Stimulated activated CD8-positive, alpha-beta memory T cell treated with anti-CD3 and anti-CD28 coated beads, Interleukin-12 subunit alpha, Interleukin-12 subunit beta, amount 100 ng/mL, for 24 hours (primary cell): ENCODE results near the gene CFAP77.

Experiments used
- DNase-seq: peaks from one replicate; pipeline ENCODE4 v3.0.0-alpha.2; 2020; ENCODE audit errors: extremely low read depth

The CFAP77 gene

GRCh38 chr9:132582276-132582785 lies 172.3 kb downstream of the CFAP77 start, which contains the start of gene BARHL1:
Gene BARHL1 (plus strand): TSS chr9:132582606. CDS start chr9:132582798, 192 bp downstream.
- no peak for DNase-seq

- no peak for DNase-seq
These were observed 173.0 kb downstream of the CFAP77 start for GRCh38 chr9:132582786-132583583.

GRCh38 chr9:132583584-132584304 lies 173.7 kb downstream of the CFAP77 start:
- no peak for DNase-seq

GRCh38 chr9:132584601-132585560 lies 174.9 kb downstream of the CFAP77 start:
- DNase-seq = no peak

- DNase-seq = no peak
These were observed 176.2 kb downstream of the CFAP77 start for GRCh38 chr9:132585954-132586829.

- no peak for DNase-seq
These were observed 177.0 kb downstream of the CFAP77 start for GRCh38 chr9:132586830-132587591.

- DNase-seq = no peak
These were observed 177.6 kb downstream of the CFAP77 start for GRCh38 chr9:132587592-132587955.

GRCh38 chr9:132588098-132588497 lies 178.1 kb downstream of the CFAP77 start:
- DNase-seq = no peak

- DNase-seq = no peak
These were observed 178.6 kb downstream of the CFAP77 start for GRCh38 chr9:132588501-132589147.

GRCh38 chr9:132589148-132590036 lies 179.4 kb downstream of the CFAP77 start:
- DNase-seq = no peak

GRCh38 chr9:132590037-132590317 lies 180.0 kb downstream of the CFAP77 start:
- DNase-seq = no peak

GRCh38 chr9:132590318-132591182 lies 180.5 kb downstream of the CFAP77 start:
- DNase-seq = no peak

GRCh38 chr9:132591244-132591643 lies 181.2 kb downstream of the CFAP77 start:
- DNase-seq = no peak

- DNase-seq = no peak
These were observed 181.8 kb downstream of the CFAP77 start for GRCh38 chr9:132591751-132592314.

GRCh38 chr9:132592451-132592850 lies 182.4 kb downstream of the CFAP77 start:
- no peak for DNase-seq

- no peak for DNase-seq
These were observed 184.4 kb downstream of the CFAP77 start for GRCh38 chr9:132594412-132594811.

GRCh38 chr9:132595319-132595718 lies 185.3 kb downstream of the CFAP77 start:
- no peak for DNase-seq
